Measurements from ENCODE around the gene DDX41.

The DDX41 gene

GRCh38 chr5:177513500-177513899 is 3.3 kb downstream of the DDX41 start:
- DNase-seq (ENCODE audit: low read depth in 2 of 2): no peak

DNA sequence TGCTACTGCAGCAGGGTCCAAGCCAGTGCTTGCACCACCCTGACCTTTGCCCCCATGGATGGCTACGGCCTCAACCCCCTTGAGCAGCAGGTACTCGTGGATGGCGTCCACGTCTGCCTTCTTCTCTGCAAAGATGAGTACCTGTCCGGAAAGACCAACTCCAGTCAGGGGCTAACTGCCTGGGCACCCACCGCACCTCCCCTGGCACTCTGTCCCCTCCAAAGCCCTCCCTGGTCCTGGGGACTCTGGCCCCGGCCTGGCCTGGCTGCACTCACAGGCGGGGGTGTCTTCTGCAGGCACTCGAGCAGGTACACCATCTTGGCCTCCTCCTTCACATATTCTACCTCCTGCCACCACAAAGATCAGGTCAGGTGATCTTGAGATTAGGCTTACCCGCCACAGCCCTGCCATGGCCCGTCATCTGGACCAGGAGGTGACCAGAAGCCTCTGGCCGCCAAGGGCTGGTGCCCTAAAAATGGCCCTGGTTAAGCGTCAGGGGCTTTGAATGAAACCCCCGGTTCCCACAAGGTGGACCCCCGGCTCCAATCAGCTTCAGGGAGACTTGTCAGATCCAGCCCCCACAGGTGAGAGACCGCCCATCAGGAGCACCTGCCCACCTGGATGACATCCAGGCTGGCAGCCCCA is 3.9 kb downstream of the DDX41 start:
- no peak for DNase-seq (ENCODE audit: low read depth in 2 of 2)

DNA sequence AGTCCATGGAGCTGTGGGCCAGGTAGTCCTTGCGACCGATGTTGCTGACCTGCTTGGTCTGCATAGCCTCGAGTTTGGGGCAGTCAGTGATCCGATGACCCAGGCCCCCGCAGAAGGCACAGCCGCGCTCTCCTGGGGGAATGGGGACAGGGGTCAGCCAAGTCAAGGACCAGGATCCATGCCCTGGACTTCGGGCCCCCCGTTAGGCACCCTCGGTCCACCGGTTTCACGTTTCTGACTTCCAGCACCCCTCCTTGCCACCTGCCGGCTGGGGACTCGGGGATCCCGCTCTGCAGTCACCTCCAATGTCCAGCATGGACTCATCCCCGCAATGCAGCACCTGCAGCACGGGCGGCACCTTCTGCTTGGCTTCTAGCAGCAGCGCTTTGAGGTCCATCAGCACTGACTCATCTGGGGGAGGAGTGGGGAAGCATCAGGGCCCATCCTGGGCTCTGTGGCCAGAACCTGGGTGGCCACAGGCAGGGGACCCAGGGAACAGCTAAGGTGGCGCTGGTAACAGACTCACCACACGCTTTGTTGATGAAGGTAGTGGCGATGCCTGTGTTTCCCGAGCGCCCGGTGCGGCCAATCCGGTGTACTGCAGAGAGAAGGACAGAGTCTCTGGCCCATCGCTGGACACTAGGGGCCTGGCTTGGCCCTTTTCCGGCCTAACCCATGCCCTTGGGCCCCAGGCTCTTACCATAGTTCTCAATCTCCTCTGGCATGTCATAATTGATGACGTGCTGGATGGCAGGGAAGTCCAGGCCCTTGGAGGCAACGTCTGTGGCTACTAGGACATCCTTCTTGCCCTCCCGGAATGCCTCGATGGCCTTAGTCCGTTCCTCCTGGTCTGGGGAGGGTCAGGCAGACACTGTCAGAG is 4.7 kb downstream of the DDX41 start:
- no peak for DNase-seq (ENCODE audit: low read depth in 2 of 2)

DNA sequence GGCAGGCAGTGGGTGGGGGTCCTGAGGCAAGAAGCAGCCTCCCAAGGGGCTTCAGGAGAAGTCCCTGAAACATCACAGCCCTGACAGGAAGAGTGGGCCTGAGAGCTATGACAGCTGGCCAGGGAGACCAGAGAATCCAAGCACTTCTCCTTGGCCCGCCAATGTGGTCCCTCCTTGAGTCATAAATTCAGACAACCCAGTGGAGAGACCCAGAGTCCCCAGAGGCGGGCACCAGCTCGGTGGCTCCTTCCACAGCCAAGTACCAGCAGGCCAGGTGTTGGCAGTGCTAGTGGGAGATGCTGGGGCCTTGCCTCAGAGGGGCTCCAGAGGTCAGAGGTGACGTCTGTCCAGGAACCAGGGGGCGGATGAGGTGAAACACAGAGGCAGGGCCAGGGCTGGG is 5.6 kb downstream of the DDX41 start:
- no peak for DNase-seq (ENCODE audit: low read depth in 2 of 2)

- no peak for DNase-seq (ENCODE audit: low read depth in 2 of 2)
Measured at GRCh38 chr5:177510567-177511053, 6.2 kb downstream of the DDX41 start.

- no peak for DNase-seq (ENCODE audit: low read depth in 2 of 2)
Measured at GRCh38 chr5:177509991-177510566, 6.7 kb downstream of the DDX41 start.

DNA sequence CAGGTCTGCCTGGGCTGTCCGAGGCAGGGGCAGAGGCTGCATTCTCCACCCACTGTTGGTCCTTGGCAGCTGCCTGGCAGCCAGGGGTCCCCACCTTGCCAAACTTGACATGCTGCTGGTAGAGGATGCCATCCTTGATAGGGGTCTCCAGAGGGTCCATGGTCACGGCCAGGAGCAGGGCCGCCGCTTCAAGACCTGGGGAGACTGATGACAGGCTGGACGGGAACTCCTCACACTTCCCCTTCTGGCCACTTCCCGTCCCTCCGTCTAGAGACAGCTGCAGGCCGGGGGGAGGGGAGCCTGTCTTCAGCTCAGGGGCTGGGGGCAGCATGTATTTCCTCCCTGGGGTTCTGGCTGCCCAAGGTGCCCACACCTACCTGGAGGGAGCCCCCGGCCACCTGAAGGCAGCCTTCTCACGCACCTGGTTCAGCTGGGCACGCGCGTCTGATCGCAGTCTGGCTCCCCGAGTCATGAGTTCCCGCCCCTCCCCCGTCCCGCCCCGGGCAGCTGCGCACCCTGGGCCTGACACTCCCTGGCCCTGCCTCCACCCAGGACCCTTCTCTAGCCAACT is 7.3 kb downstream of the DDX41 start, which contains the start of gene DOK3:
Gene DOK3, minus strand, starts transcription at position 446 of the 571 bp plus-strand sequence. Its CDS starts 286 bp downstream, at position 160.
- no peak for DNase-seq (ENCODE audit: low read depth in 2 of 2)

DNA sequence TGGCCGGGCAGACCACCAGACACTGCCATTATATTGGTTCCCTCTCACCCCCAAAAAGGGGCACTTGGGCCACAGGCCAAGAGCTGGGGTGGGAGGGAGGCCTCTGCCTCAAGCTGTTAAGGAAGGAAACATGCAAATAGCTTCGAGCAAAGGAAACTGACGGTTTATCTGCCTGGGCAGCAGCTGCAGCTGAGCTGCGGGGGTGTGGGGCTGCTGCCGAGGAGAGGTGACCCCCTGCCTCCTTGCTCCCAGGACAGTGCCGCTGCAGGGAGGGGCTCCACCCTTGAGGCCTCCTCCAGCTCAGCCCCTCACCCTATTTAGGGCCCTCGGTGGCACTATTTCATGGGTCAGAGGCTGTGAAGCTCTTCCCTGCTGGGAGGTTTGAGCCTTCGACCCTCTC is 7.9 kb downstream of the DDX41 start:
- DNase-seq (ENCODE audit: low read depth in 2 of 2): no peak

DNA sequence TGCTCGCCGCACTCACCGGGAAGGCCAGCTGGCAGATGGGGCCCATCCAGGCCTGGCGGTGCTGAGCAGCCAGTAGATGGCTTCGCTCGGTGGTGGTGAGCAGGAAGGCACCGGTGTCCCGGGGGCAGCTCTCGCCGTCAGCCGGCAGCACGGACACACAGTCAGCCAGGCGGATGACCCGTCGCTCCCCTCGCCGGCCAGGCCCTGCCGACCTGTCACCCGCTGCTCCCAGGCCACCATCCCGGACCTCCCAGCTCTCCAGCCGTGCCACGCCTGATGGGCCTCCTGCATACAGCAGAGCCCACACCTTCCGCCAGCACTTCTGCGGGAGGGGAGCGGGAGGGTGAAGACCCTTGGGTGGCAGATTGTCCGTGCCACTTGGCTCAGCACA is 8.5 kb downstream of the DDX41 start:
- DNase-seq (ENCODE audit: low read depth in 2 of 2): no peak

GRCh38 chr5:177507596-177508220 is 9.1 kb downstream of the DDX41 start:
- no peak for DNase-seq (ENCODE audit: low read depth in 2 of 2)

- no peak for DNase-seq (ENCODE audit: low read depth in 2 of 2)
Measured at GRCh38 chr5:177507165-177507564, 9.6 kb downstream of the DDX41 start.

- no peak for DNase-seq (ENCODE audit: low read depth in 2 of 2)
Measured at GRCh38 chr5:177505075-177505474, 11.7 kb downstream of the DDX41 start.

GRCh38 chr5:177504086-177505056 is 12.4 kb downstream of the DDX41 start:
- no peak for DNase-seq (ENCODE audit: low read depth in 2 of 2)

GRCh38 chr5:177503351-177504085 is 13.2 kb downstream of the DDX41 start:
- DNase-seq (ENCODE audit: low read depth in 2 of 2): no peak

DNA sequence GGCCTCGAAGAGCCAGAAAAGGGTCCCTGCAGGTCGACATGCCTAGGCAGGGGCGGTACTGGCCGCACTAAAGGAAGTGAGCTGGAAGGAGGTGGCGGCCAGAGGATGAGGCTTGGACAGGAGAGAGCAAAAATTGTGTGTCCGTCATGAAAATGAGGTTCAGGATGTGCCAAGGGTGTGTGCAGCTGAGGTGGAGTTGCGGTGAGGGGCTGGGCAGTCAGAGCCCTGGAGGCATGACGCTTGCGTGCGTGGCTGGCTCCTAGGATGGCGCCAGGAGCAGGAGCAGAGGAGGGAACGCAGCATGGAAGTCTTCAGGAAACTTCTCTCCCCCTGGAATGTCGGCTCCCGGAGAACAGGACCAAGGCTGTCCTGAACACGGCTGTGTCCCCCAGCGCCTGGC is 13.9 kb downstream of the DDX41 start:
- DNase-seq (ENCODE audit: low read depth in 2 of 2): no peak

DNA sequence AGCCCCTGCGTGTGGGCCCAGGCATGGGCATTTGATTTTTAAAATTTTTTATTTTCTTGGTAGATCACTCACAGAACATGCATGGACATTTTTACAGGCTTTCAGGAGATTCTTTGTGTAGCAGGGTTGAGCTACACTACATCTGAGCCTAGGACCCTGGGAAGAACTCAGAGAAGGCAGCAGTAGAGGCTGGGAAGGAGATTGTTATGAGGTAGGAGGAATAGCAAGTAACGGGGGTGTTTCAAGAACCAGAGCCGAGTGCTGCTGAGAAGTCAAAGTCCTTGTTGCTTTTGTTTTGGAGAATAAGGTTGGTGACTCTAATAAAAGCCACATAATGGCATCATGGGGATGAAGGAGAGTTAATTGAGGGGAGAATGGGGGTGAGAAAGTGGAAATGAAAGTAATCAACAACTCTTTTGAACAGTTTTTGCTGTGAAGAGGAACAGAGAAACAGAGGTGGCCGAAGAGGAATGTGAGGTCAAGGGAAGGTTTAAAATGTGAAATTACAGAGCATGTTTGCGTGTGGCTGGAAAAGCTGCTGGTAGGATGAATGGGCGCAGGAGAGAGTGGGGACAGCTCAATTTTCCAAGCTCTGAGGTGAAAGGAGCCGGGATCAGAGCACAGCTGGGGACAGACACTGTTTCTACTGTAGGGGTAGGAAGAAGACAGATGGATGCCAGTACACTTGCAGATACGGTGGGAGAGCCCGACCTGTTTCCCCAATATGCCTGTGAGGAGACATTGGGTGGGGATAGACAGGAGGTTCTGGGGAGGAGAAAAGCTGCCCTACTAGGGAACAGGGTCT is 14.7 kb downstream of the DDX41 start:
- no peak for DNase-seq (ENCODE audit: low read depth in 2 of 2)

- DNase-seq (ENCODE audit: low read depth in 2 of 2): peak; percentile 64 to 86
Measured at GRCh38 chr5:177500685-177501522, 15.9 kb downstream of the DDX41 start.

DNA sequence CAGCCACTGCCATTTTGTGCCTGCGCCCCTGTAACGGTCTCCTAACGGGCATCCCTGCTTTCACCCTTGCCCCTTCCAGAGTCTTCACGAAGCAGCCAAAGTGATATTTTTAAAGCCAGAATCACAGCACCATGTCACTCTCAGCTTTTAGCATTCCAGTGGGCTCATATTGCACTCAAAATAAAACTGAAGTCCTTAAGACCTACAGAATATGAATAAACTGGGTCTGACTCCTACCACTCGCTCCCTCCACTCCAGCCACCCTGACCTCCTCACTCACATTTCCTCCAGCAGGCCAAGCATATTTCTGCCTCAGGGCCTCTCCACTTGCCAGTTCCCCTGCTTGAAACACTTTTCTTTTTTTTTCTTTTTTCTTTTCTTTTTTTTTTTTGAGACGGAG is 16.9 kb downstream of the DDX41 start:
- DNase-seq (ENCODE audit: low read depth in 2 of 2): no peak
